ENCODE results near the gene ZSWIM6. TPM values are rescaled to one million over a fixed set of nuclear protein-coding genes. Genes with fewer than 3 reads are reported as not detected.

Gene ZSWIM6
- polyA plus RNA-seq, 2 of the 4 experiments (the other 2 are of a cell fraction), result 8.9 to 18.0 TPM

- no peak for TF ChIP-seq RNF2 (IDR thresholded peaks at IDR 0.05; ENCODE audit: borderline replicate concordance, low read depth)
- no peak for TF ChIP-seq EHF (CRISPR knock-in tag; IDR thresholded peaks at IDR 0.05)
- no peak for TF ChIP-seq KDM1A (IDR thresholded peaks at IDR 0.05; ENCODE audit: low read depth)
- no peak for TF ChIP-seq CHD4 (IDR thresholded peaks at IDR 0.05; ENCODE audit: borderline replicate concordance)
- no peak for TF ChIP-seq NPAS2 (CRISPR knock-in tag; IDR thresholded peaks at IDR 0.05; ENCODE audit: borderline replicate concordance)
- TF ChIP-seq TP53 (CRISPR knock-in tag; IDR thresholded peaks at IDR 0.05), result no peak
Measured at GRCh38 chr5:61386045-61386800, 54.2 kb downstream of the ZSWIM6 start (continued).

GRCh38 chr5:61389609-61390008 is 57.6 kb downstream of the ZSWIM6 start:
- FAIRE-seq (no peak), DNase-seq (ENCODE audit: low read depth in 1 of 2, low spot score in 1 of 2) (no peak), ATAC-seq (no peak)
- TF ChIP-seq HOXB5 (CRISPR knock-in tag; IDR thresholded peaks at IDR 0.05) (no peak), ZNF302 (CRISPR knock-in tag; IDR thresholded peaks at IDR 0.05) (no peak), MAX (IDR thresholded peaks at IDR 0.05) (no peak), HOXB13 (CRISPR knock-in tag; IDR thresholded peaks at IDR 0.05; ENCODE audit: low read depth) (no peak), NFE2L2 (conservative IDR thresholded peaks at IDR 0.05; ENCODE audit: low read length) (no peak), NPAS2 (CRISPR knock-in tag; IDR thresholded peaks at IDR 0.05; ENCODE audit: borderline replicate concordance) (no peak), CTCF (IDR thresholded peaks at IDR 0.05) (no peak), JUN (IDR thresholded peaks at IDR 0.05) (no peak), RAD21 (conservative IDR thresholded peaks at IDR 0.05 in 1 of 2, IDR thresholded peaks at IDR 0.05 in 1 of 2) (no peak), POLR2AphosphoS2 (conservative IDR thresholded peaks at IDR 0.05; ENCODE audit: low read length) (no peak), FOXS1 (CRISPR knock-in tag; IDR thresholded peaks at IDR 0.05) (no peak), GATA3 (IDR thresholded peaks at IDR 0.05; ENCODE audit: borderline replicate concordance) (no peak), MAFK (IDR thresholded peaks at IDR 0.05; ENCODE audit: partially characterized antibody) (no peak), BCL3 (IDR thresholded peaks at IDR 0.05) (no peak), RCOR1 (IDR thresholded peaks at IDR 0.05; ENCODE audit: low read depth, low read length) (no peak), CHD4 (IDR thresholded peaks at IDR 0.05; ENCODE audit: borderline replicate concordance) (no peak), EP300 (IDR thresholded peaks at IDR 0.05) (no peak), FOSL2 (IDR thresholded peaks at IDR 0.05) (no peak), FOSL2 (CRISPR knock-in tag; IDR thresholded peaks at IDR 0.05) (no peak)
- 0 out of 6 replicates have a peak overlapping the region, but pooled peaks of 1 of the 2 experiments have one; percentile 2 for H3K27ac ChIP-seq
- H3K4me1 ChIP-seq, result peaks cover 49% of the 10 kb centered on the region
- POLR2A ChIA-PET, result no interaction called here
- no peak overlapping the region for H3K4me3 ChIP-seq
- 75% methylated on average over 3 of the region's 3 CpGs for WGBS (ENCODE audit: missing lambda C conversion rate)
- H3K4me2 ChIP-seq, result no peak overlapping the region
- CTCF ChIA-PET, result no interaction called here
- H3K9me3 ChIP-seq, result no peaks in the 10 kb centered on the region
